ENCODE measurements around the gene RNF157.

The RNF157 gene

GRCh38 chr17:76150712-76151622, 89.3 kb downstream of the RNF157 start:
- ChIA-PET CTCF (interaction anchor here (0.5 to 1.1 kb wide), 2 partner anchors 31 to 263 kb away, joined by 4 to 5 read pairs; no protein-coding TSS in a partner anchor), POLR2A (no interaction called here)
- no peak for TF ChIP-seq BHLHE40 (IDR thresholded peaks at IDR 0.05; ENCODE audit: borderline replicate concordance)
- TF ChIP-seq L3MBTL2 (conservative IDR thresholded peaks at IDR 0.05): no peak
- no peak for TF ChIP-seq FOXM1 (IDR thresholded peaks at IDR 0.05; ENCODE audit: borderline replicate concordance)
- TF ChIP-seq SUZ12 (IDR thresholded peaks at IDR 0.05): no peak
- TF ChIP-seq HDGF (IDR thresholded peaks at IDR 0.05; ENCODE audit: borderline replicate concordance): no peak
- TF ChIP-seq LEF1 (IDR thresholded peaks at IDR 0.05; ENCODE audit: borderline replicate concordance): no peak
- TF ChIP-seq ARNT (IDR thresholded peaks at IDR 0.05): no peak
- TF ChIP-seq PKNOX1 (IDR thresholded peaks at IDR 0.05): no peak
- TF ChIP-seq CTBP1 (IDR thresholded peaks at IDR 0.05; ENCODE audit: borderline replicate concordance): no peak
- no peak for TF ChIP-seq NFRKB (IDR thresholded peaks at IDR 0.05)
- TF ChIP-seq TARDBP (IDR thresholded peaks at IDR 0.05): no peak
- no peak for TF ChIP-seq FOXK2 (IDR thresholded peaks at IDR 0.05)
- no peak for TF ChIP-seq ZNF384 (IDR thresholded peaks at IDR 0.05)
- no peak for TF ChIP-seq ELF4 (IDR thresholded peaks at IDR 0.05)
- TF ChIP-seq FOXA1 (IDR thresholded peaks at IDR 0.05): no peak
- TF ChIP-seq SP1 (IDR thresholded peaks at IDR 0.05): no peak
- DNase-seq (ENCODE audit: extremely low spot score): no peak

- TF ChIP-seq NFRKB (IDR thresholded peaks at IDR 0.05) (no peak), FOXA1 (IDR thresholded peaks at IDR 0.05) (no peak), LEF1 (IDR thresholded peaks at IDR 0.05; ENCODE audit: borderline replicate concordance) (no peak), FOXK2 (IDR thresholded peaks at IDR 0.05) (no peak), CTBP1 (IDR thresholded peaks at IDR 0.05; ENCODE audit: borderline replicate concordance) (no peak), ELF4 (IDR thresholded peaks at IDR 0.05) (no peak), TARDBP (IDR thresholded peaks at IDR 0.05) (no peak), SUZ12 (IDR thresholded peaks at IDR 0.05) (no peak), HDGF (IDR thresholded peaks at IDR 0.05; ENCODE audit: borderline replicate concordance) (no peak), PKNOX1 (IDR thresholded peaks at IDR 0.05) (no peak), FOXM1 (IDR thresholded peaks at IDR 0.05; ENCODE audit: borderline replicate concordance) (no peak), ZNF384 (IDR thresholded peaks at IDR 0.05) (no peak), L3MBTL2 (conservative IDR thresholded peaks at IDR 0.05) (no peak), SP1 (IDR thresholded peaks at IDR 0.05) (no peak)
- no peak for DNase-seq (ENCODE audit: extremely low spot score)
- POLR2A ChIA-PET: no interaction called here
- CTCF ChIA-PET: no interaction called here
Measured at GRCh38 chr17:76149214-76149613, 91.1 kb downstream of the RNF157 start.

GRCh38 chr17:76148015-76148326, 92.3 kb downstream of the RNF157 start:
- POLR2A ChIA-PET: no interaction called here
- CTCF ChIA-PET: no interaction called here
- no peak for DNase-seq (ENCODE audit: extremely low spot score)
- TF ChIP-seq LEF1 (IDR thresholded peaks at IDR 0.05; ENCODE audit: borderline replicate concordance) (no peak), SP1 (IDR thresholded peaks at IDR 0.05) (no peak), TARDBP (IDR thresholded peaks at IDR 0.05) (no peak), ZNF384 (IDR thresholded peaks at IDR 0.05) (no peak), ELF4 (IDR thresholded peaks at IDR 0.05) (no peak), FOXK2 (IDR thresholded peaks at IDR 0.05) (no peak), CTBP1 (IDR thresholded peaks at IDR 0.05; ENCODE audit: borderline replicate concordance) (no peak), NFRKB (IDR thresholded peaks at IDR 0.05) (no peak), SUZ12 (IDR thresholded peaks at IDR 0.05) (no peak), ARNT (IDR thresholded peaks at IDR 0.05) (no peak), BHLHE40 (IDR thresholded peaks at IDR 0.05; ENCODE audit: borderline replicate concordance) (no peak), PKNOX1 (IDR thresholded peaks at IDR 0.05) (no peak), HDGF (IDR thresholded peaks at IDR 0.05; ENCODE audit: borderline replicate concordance) (no peak), FOXA1 (IDR thresholded peaks at IDR 0.05) (no peak), L3MBTL2 (conservative IDR thresholded peaks at IDR 0.05) (no peak), FOXM1 (IDR thresholded peaks at IDR 0.05; ENCODE audit: borderline replicate concordance) (no peak)

- DNase-seq (ENCODE audit: extremely low spot score): peak; percentile 45
- ChIA-PET POLR2A (no interaction called here), CTCF (no interaction called here)
- TF ChIP-seq L3MBTL2 (conservative IDR thresholded peaks at IDR 0.05) (no peak), PKNOX1 (IDR thresholded peaks at IDR 0.05) (no peak), ELF4 (IDR thresholded peaks at IDR 0.05) (no peak)
Measured at GRCh38 chr17:76147211-76148014, 92.9 kb downstream of the RNF157 start.

Measured in HEK293T (cell line).